Gastrocnemius medialis (tissue), 4 donors: ENCODE measurements around the gene IL12RB2. TPM values are rescaled to one million over a fixed set of nuclear protein-coding genes. Genes with fewer than 3 reads are reported as not detected.

Source experiments
- ATAC-seq, 2 donors: fragments of 150-250 bp; one replicate each; pipeline ENCODE4 v1.9.1; 2016
- DNase-seq, 2 donors: peaks; one replicate each; pipeline ENCODE4 v3.0.0-alpha.2; 2019
- H3K27ac ChIP-seq, 4 donors: fragments of 200-600 bp; sonication (generic); 1 replicate in 1 of 4; 2 replicates in 3 of 4; pipeline ENCODE4 v1.5.1; 2016 to 2018; ENCODE audit warnings: mild to moderate bottlenecking in 2 of 4, moderate library complexity in 1 of 4
- H3K27me3 ChIP-seq, 3 donors: fragments of 200-600 bp; sonication (generic) in 2 of 3; 1 replicate in 1 of 3; 2 replicates in 2 of 3; pipeline versions ENCODE4 v1.5.1 to v1.6.0; 2016 to 2019; ENCODE audit warnings: mild to moderate bottlenecking in 1 of 3, moderate library complexity in 1 of 3
- H3K36me3 ChIP-seq, 2 donors: fragments of 200-600 bp; sonication (generic) in 1 of 2; one replicate each; pipeline ENCODE4 v1.5.1; 2017 to 2018
- H3K4me1 ChIP-seq, 2 donors: fragments of 200-600 bp; sonication (generic) in 1 of 2; one replicate each; pipeline ENCODE4 v1.5.1; 2016 to 2017; ENCODE audit warnings: mild to moderate bottlenecking in 2 of 2
- H3K4me3 ChIP-seq, 4 donors: fragments of 200-600 bp; sonication (generic) in 3 of 4; 1 replicate in 1 of 4; 2 replicates in 3 of 4; pipeline ENCODE4 v1.5.1; 2016 to 2019; ENCODE audit warnings: mild to moderate bottlenecking in 2 of 4
- H3K9me3 ChIP-seq, 3 donors: fragments of 200-600 bp; sonication (generic) in 2 of 3; 1 replicate in 1 of 3; 2 replicates in 2 of 3; pipeline ENCODE4 v1.5.1; 2016 to 2019
- POLR2A ChIP-seq, 2 donors: fragments of 450-650 bp; IDR thresholded peaks; one replicate each; pipeline ENCODE4 v1.6.1; 2017; ENCODE audit warnings: antibody characterized with exemption in 2 of 2, mild to moderate bottlenecking in 2 of 2, moderate library complexity in 2 of 2
- in situ Hi-C, 4 donors: fragments of 200-750 bp; cut with MboI; loops; one replicate each; pipeline versions ENCODE4 v1.15.0 to v1.8.0; 2017; ENCODE audit warnings: low sequenced_read_pairs in 4 of 4
- intact Hi-C: fragments of 100-400 bp; cut with DNase I; formaldehyde crosslinking; loops from one replicate; pipeline ENCODE4 v1.15.1; 2023; ENCODE audit warnings: low total_unique reads
- total RNA-seq, 4 donors: library from RNA; depleted of rRNA; stranded (reverse); fragments of >200 nt; gene quantifications; one replicate each; pipeline versions ENCODE4 v1.1.0 to v1.2.3, GENCODE V29; 2016
- TF ChIP-seq, protein P1 (sequence below), 5 experiments: fragments of 450-650 bp in 3 of 5; fragments of 200-600 bp in 2 of 5; sonication (generic) in 2 of 5; IDR thresholded peaks in 4 of 5; conservative IDR thresholded peaks in 1 of 5; 1 replicate in 4 of 5; 2 replicates in 1 of 5; pipeline ENCODE4 v1.5.1; 2016 to 2019; ENCODE audit warnings: antibody characterized with exemption in 5 of 5, mild to moderate bottlenecking in 3 of 5, moderate library complexity in 3 of 5

Gene IL12RB2
- total RNA-seq = 10 to 100 TPM in 1 of 4 donors, 1 to 10 TPM in 3; 3.2 to 14.0 (median 9.2) TPM

- Histone ChIP-seq H3K4me1 (peaks cover 0 to 13% of the 10 kb centered on the region in 2 donors), H3K36me3 (no peaks in the 10 kb centered on the region), H3K9me3 (no peaks in the 10 kb centered on the region), H3K27me3 (peaks cover 0 to 8% (median 0%) of the 10 kb centered on the region in 3 donors), H3K27ac (peak within 1 kb of the TSS; percentile 39 to 76 (median 68)), H3K4me3 (peak within 1 kb of the TSS; percentile 57 to 69 (median 65))
- intact Hi-C loops (no loop called here), in situ Hi-C loops (no loop called here)
- ATAC-seq (peak; percentile 85 to 90), DNase-seq (peak; percentile 7 to 41)
- TF ChIP-seq, protein P1, sequence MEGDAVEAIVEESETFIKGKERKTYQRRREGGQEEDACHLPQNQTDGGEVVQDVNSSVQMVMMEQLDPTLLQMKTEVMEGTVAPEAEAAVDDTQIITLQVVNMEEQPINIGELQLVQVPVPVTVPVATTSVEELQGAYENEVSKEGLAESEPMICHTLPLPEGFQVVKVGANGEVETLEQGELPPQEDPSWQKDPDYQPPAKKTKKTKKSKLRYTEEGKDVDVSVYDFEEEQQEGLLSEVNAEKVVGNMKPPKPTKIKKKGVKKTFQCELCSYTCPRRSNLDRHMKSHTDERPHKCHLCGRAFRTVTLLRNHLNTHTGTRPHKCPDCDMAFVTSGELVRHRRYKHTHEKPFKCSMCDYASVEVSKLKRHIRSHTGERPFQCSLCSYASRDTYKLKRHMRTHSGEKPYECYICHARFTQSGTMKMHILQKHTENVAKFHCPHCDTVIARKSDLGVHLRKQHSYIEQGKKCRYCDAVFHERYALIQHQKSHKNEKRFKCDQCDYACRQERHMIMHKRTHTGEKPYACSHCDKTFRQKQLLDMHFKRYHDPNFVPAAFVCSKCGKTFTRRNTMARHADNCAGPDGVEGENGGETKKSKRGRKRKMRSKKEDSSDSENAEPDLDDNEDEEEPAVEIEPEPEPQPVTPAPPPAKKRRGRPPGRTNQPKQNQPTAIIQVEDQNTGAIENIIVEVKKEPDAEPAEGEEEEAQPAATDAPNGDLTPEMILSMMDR (IDR thresholded peaks at IDR 0.05 in 4 of 5, conservative IDR thresholded peaks at IDR 0.05 in 1 of 5) = no peak
- peak in 1 of 2 donors; percentile 40 for TF ChIP-seq POLR2A (IDR thresholded peaks at IDR 0.05)
Observed at GRCh38 chr1:67307251-67308060, at the start of gene IL12RB2. IL12RB2 (plus strand) TSS chr1:67307873; CDS start chr1:67320369, 12,496 bp downstream.

DNA sequence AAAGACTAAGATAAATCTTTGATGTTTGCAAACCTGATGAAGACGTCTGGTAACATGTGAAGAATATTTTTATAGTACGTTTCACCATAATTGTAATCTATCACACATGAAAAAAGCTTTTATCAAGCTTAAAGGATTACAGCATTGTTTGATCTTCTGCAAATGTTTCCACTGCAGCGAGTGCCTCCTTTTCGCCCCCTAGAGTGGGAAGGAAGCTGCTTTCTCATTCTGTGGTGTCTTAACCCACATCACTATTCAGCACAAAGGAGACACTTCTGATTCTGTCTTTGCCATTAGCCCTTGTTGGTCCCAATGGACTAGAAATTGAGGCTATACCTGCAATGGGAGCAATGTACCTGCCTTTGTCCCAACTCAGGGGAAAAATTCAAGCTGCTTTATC, 46.0 kb upstream of the IL12RB2 start:
- intact Hi-C loops = no loop called here
- TF ChIP-seq, protein P1 (IDR thresholded peaks at IDR 0.05 in 4 of 5, conservative IDR thresholded peaks at IDR 0.05 in 1 of 5) = no peak
- TF ChIP-seq POLR2A (IDR thresholded peaks at IDR 0.05) = no peak
- in situ Hi-C loops = no loop called here
- H3K27me3 ChIP-seq = no peaks in the 10 kb centered on the region
- no peaks in the 10 kb centered on the region for H3K9me3 ChIP-seq
- H3K36me3 ChIP-seq = no peaks in the 10 kb centered on the region
- H3K27ac ChIP-seq = no peak overlapping the region
- DNase-seq (no peak), ATAC-seq (no peak)
- no peak overlapping the region for H3K4me3 ChIP-seq
- peaks cover 0 to 4% of the 10 kb centered on the region in 2 donors for H3K4me1 ChIP-seq

- Histone ChIP-seq H3K4me3 (no peak overlapping the region), H3K9me3 (no peaks in the 10 kb centered on the region), H3K27ac (no peak overlapping the region), H3K4me1 (no peaks in the 10 kb centered on the region), H3K36me3 (no peaks in the 10 kb centered on the region), H3K27me3 (no peaks in the 10 kb centered on the region)
- intact Hi-C loops (no loop called here), in situ Hi-C loops (no loop called here)
- TF ChIP-seq POLR2A (IDR thresholded peaks at IDR 0.05) = no peak
- TF ChIP-seq, protein P1 (IDR thresholded peaks at IDR 0.05 in 4 of 5, conservative IDR thresholded peaks at IDR 0.05 in 1 of 5) = no peak
- ATAC-seq (no peak), DNase-seq (no peak)
Observed at GRCh38 chr1:67262735-67263134, 44.9 kb upstream of the IL12RB2 start.

- no peak for TF ChIP-seq POLR2A (IDR thresholded peaks at IDR 0.05)
- TF ChIP-seq, protein P1 (IDR thresholded peaks at IDR 0.05 in 4 of 5, conservative IDR thresholded peaks at IDR 0.05 in 1 of 5) = no peak
- DNase-seq = no peak
- intact Hi-C loops (no loop called here), in situ Hi-C loops (no loop called here)
- Histone ChIP-seq H3K36me3 (no peaks in the 10 kb centered on the region), H3K27me3 (no peaks in the 10 kb centered on the region), H3K9me3 (no peaks in the 10 kb centered on the region), H3K27ac (no peak overlapping the region), H3K4me3 (no peak overlapping the region), H3K4me1 (no peaks in the 10 kb centered on the region)
- ATAC-seq = no peak
Observed at GRCh38 chr1:67264152-67264551, 43.5 kb upstream of the IL12RB2 start.
